T-cell (primary cell): ENCODE results near the gene BPIFA2. TPM values are rescaled to one million over a fixed set of nuclear protein-coding genes. Genes with fewer than 3 reads are reported as not detected.
A peak's percentile ranks its signal among the peaks of the same experiment; 100 is the strongest.
"Not testable (repeated sequence)": the region's sequence is repeated elsewhere in the genome, so short reads cannot be mapped to it uniquely, and the experiment has no call there.

Experiments
- ATAC-seq, 4 experiments: fragments of 200-7000 bp in 3 of 4; fragments of 150-1000 bp in 1 of 4; cut with Tn5 transposase; replicated peaks in 1 of 4; 1 replicate in 3 of 4; 2 replicates in 1 of 4; pipeline ENCODE4 v1.10.0; 2021; ENCODE audit warnings: moderate library complexity in 3 of 4, mild to moderate bottlenecking in 2 of 4, moderate number of reproducible peaks in 1 of 4
- CTCF ChIA-PET, 2 donors: fragments of 300-600 bp; sonication (Branson Sonifier 250); formaldehyde crosslinking; loops; one replicate each; lab custom pipeline; 2022; ENCODE audit warnings: antibody characterized with exemption in 2 of 2; lab: Charles Lee
- POLR2A ChIA-PET, 2 donors: fragments of 300-600 bp; sonication (Branson Sonifier 250); formaldehyde crosslinking; loops; one replicate each; lab custom pipeline; 2022; ENCODE audit warnings: antibody characterized with exemption in 2 of 2; lab: Charles Lee
- DNase-seq, 35 experiments: peaks; one replicate each; pipeline versions ENCODE4 v3.0.0 to v3.0.0-alpha.2; 2013 to 2023
- H3K27ac ChIP-seq: one replicate; pipeline ENCODE4 v1.5.1; 2013; ENCODE audit warnings: low read length
- H3K27me3 ChIP-seq, 2 experiments: replicated peaks in 1 of 2; 1 replicate in 1 of 2; 2 replicates in 1 of 2; pipeline versions ENCODE4 v1.6.1 to v1.7.0; 2013; ENCODE audit warnings: low read length in 1 of 2, mixed read lengths in 1 of 2; ENCODE audit not compliant: control insufficient read depth in 2 of 2, insufficient read depth in 2 of 2; ENCODE audit errors: extremely low read depth in 1 of 2
- H3K36me3 ChIP-seq, 2 donors: 1 replicate in 1 of 2; 2 replicates in 1 of 2; pipeline versions ENCODE4 v1.6.1 to v1.7.0; 2013; ENCODE audit warnings: low read length in 1 of 2; ENCODE audit not compliant: control insufficient read depth in 2 of 2, insufficient read depth in 1 of 2; ENCODE audit errors: extremely low read depth in 1 of 2
- H3K4me1 ChIP-seq, 2 experiments: 1 replicate in 1 of 2; 2 replicates in 1 of 2; pipeline versions ENCODE4 v1.6.1 to v1.7.0; 2013; ENCODE audit warnings: low read length in 2 of 2, mixed read lengths in 1 of 2; ENCODE audit not compliant: insufficient read depth in 2 of 2, control insufficient read depth in 1 of 2; ENCODE audit errors: extremely low read depth in 1 of 2
- H3K4me3 ChIP-seq, 2 donors: 1 replicate in 1 of 2; 2 replicates in 1 of 2; pipeline versions ENCODE4 v1.5.1 to v1.7.0; 2013; ENCODE audit warnings: mild to moderate bottlenecking in 2 of 2, low read length in 1 of 2, moderate library complexity in 1 of 2; ENCODE audit not compliant: control insufficient read depth in 1 of 2; ENCODE audit errors: extremely low read depth in 1 of 2
- H3K9me3 ChIP-seq: 2 replicates; pipeline ENCODE4 v1.7.0; 2013
- H3K27ac Mint-ChIP-seq, 2 donors: one replicate each; pipeline ENCODE4 v1.8.0; 2020 to 2021; ENCODE audit warnings: mild to moderate bottlenecking in 2 of 2, mixed read lengths in 2 of 2
- H3K27me3 Mint-ChIP-seq, 2 donors: one replicate each; pipeline ENCODE4 v1.8.0; 2021 to 2022; ENCODE audit warnings: mixed read lengths in 2 of 2
- H3K36me3 Mint-ChIP-seq: one replicate; pipeline ENCODE4 v1.8.0; 2021; ENCODE audit warnings: mixed read lengths
- H3K4me1 Mint-ChIP-seq, 3 donors: one replicate each; pipeline ENCODE4 v1.8.0; 2020 to 2022; ENCODE audit warnings: mixed read lengths in 3 of 3, mild to moderate bottlenecking in 1 of 3
- H3K4me3 Mint-ChIP-seq, 3 donors: one replicate each; pipeline ENCODE4 v1.8.0; 2020 to 2022; ENCODE audit warnings: mild to moderate bottlenecking in 3 of 3, mixed read lengths in 3 of 3, moderate library complexity in 3 of 3
- H3K9me3 Mint-ChIP-seq, 3 donors: one replicate each; pipeline ENCODE4 v1.8.0; 2020 to 2022; ENCODE audit warnings: mixed read lengths in 3 of 3
- WGBS: methylation state at CpG from one replicate; pipeline ENCODE4 v1.1.5; 2013; ENCODE audit warnings: missing lambda C conversion rate; ENCODE audit not compliant: insufficient coverage; 5-methylcytosine and 5-hydroxymethylcytosine counted together
- total RNA-seq, 35 experiments: library from RNA in 6 of 35; stranded (reverse) in 6 of 35; fragments of 120-200 nt in 1 of 35; gene quantifications; one replicate each; pipeline versions ENCODE4 v1.2.1 to v1.2.4 and lab custom pipeline; 2013 to 2026

The BPIFA2 gene, protein sequence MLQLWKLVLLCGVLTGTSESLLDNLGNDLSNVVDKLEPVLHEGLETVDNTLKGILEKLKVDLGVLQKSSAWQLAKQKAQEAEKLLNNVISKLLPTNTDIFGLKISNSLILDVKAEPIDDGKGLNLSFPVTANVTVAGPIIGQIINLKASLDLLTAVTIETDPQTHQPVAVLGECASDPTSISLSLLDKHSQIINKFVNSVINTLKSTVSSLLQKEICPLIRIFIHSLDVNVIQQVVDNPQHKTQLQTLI
- total RNA-seq (not detected), total RNA-seq (lab: John Stamatoyannopoulos, UW) (0 reads per million in 29 experiments)
- total RNA-seq (2013), result not detected

- Histone ChIP-seq H3K27me3 (peaks cover 0 to 28% of the 10 kb centered on the region in 2 experiments), H3K9me3 (no peaks in the 10 kb centered on the region), H3K36me3 (no peaks in the 10 kb centered on the region), H3K4me1 (no peaks in the 10 kb centered on the region), H3K4me3 (no peak within 1 kb of the TSS), H3K27ac (no peak within 1 kb of the TSS)
- Mint-ChIP-seq H3K27me3 (peaks cover 3 to 7% of the 10 kb centered on the region in 2 donors), H3K36me3 (peaks cover 7% of the 10 kb centered on the region), H3K27ac (no peak within 1 kb of the TSS), H3K4me1 (no peaks in the 10 kb centered on the region), H3K9me3 (peaks cover 4 to 20% (median 16%) of the 10 kb centered on the region in 3 donors), H3K4me3 (no peak within 1 kb of the TSS)
- POLR2A ChIA-PET, result no interaction called here
- CTCF ChIA-PET, result no interaction called here
- no peak for ATAC-seq
- DNase-seq, result no peak
- no CpG with 5 or more reads among the region's 8 CpGs for WGBS
These were observed at the start of gene BPIFA2 for GRCh38 chr20:33167859-33168258. TSS of gene BPIFA2 (plus strand) at chr20:33168159. CDS start at chr20:33169146, 987 bp downstream.

DNA sequence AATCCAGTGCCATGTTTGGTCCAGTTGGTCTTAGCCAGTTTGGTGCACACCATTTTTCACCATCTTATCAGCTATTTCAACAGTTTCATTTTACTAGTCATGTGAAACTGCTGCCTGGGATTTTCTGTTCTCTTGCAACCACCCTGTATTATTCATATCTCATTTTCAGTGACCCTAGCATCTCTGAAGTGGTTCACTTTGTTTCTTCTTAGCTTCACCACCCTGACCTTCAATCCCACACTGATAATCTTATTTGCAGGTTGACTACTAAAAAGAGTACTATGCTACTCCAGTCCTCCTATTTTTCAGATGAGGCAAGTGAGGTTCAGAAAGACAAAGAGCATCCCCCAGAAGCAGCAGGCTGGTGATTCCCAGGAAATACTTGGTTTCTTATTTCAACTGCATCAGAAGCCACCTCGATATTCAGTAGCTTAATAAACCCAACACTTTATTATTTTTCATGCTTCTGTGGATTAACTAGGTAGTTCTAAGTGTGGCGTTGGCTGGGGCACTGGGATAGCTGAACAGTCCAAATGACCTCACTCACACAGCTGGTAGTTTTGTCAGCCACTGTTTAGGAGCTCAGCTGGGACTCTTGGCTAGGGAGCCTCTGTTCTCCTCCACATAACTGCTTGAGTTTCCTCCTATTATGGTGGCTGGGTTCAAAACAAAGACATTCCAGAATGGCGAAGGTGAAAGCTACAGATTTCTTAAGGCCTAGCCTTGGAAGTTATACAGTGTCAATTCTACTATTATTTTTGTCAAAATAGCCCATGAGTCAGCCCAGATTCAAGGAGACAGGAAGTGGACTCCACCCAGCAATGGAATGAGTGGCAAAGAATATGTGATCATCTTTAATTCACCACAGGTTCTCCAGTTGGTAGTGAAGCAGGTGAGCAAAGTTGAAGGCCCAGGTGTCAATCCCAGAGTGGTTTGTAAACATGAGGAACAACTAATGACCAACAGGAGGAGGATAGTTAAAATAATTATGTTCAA is 47.9 kb upstream of the BPIFA2 start:
- H3K27me3 Mint-ChIP-seq, result peaks cover 10 to 19% of the 10 kb centered on the region in 2 donors
- ChIA-PET CTCF (interaction anchor here in 1 of 2 donors (0.8 kb wide), 1 partner anchor 1186 kb away, joined by 3 read pairs; no protein-coding TSS in a partner anchor), POLR2A (no interaction called here)
- Histone ChIP-seq H3K27me3 (peaks cover 0 to 9% of the 10 kb centered on the region in 2 experiments), H3K27ac (no peak overlapping the region), H3K4me3 (no peak overlapping the region), H3K36me3 (no peaks in the 10 kb centered on the region), H3K9me3 (no peaks in the 10 kb centered on the region), H3K4me1 (no peaks in the 10 kb centered on the region)
- peak in 2 of 4 experiments; percentile 36 to 40 for ATAC-seq
- no peaks in the 10 kb centered on the region for H3K9me3 Mint-ChIP-seq
- WGBS, result no CpG with 5 or more reads among the region's 3 CpGs
- H3K27ac Mint-ChIP-seq, result no peak overlapping the region
- peaks cover 0 to 5% (median 5%) of the 10 kb centered on the region in 3 donors for H3K4me1 Mint-ChIP-seq
- no peak for DNase-seq
- H3K36me3 Mint-ChIP-seq, result no peaks in the 10 kb centered on the region
- H3K4me3 Mint-ChIP-seq, result no peak overlapping the region

DNA sequence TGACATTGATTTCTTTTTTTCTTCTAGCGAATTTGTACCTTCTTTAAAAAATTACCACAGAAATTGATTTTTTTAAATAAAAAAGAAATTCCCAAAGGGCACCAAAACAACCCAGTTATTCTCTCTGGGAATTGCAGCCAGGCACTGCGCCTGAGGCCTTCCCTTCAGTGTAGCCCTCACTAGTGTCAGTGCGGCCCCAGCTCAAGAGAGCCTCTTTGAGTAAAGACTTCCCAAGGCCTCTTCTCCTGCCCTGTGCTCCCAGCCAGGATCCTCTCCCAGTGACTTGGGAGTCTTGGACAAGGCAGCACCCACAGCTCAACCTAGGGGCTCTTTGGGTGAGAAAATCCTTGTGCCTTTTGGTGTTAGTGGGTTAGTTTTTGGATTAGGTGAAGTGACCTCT is 47.0 kb upstream of the BPIFA2 start:
- no peaks in the 10 kb centered on the region for H3K9me3 Mint-ChIP-seq
- peaks cover 10 to 27% of the 10 kb centered on the region in 2 donors for H3K27me3 Mint-ChIP-seq
- H3K4me3 ChIP-seq, result no peak overlapping the region
- H3K4me3 Mint-ChIP-seq, result no peak overlapping the region
- no peaks in the 10 kb centered on the region for H3K4me1 ChIP-seq
- no peak for DNase-seq
- no peaks in the 10 kb centered on the region for H3K36me3 ChIP-seq
- H3K36me3 Mint-ChIP-seq, result no peaks in the 10 kb centered on the region
- POLR2A ChIA-PET, result no interaction called here
- CTCF ChIA-PET, result interaction anchor here in 1 of 2 donors (0.5 kb wide), 1 partner anchor 278 kb away, joined by 3 read pairs; no protein-coding TSS in a partner anchor
- no peak overlapping the region for H3K27ac ChIP-seq
- H3K27me3 ChIP-seq, result peaks cover 0 to 17% of the 10 kb centered on the region in 2 experiments
- peaks cover 0 to 5% (median 5%) of the 10 kb centered on the region in 3 donors for H3K4me1 Mint-ChIP-seq
- H3K9me3 ChIP-seq, result no peaks in the 10 kb centered on the region
- no peak overlapping the region for H3K27ac Mint-ChIP-seq
- WGBS, result 90% methylated on average over 2 of the region's 3 CpGs
- ATAC-seq, result no peak

- H3K4me1 Mint-ChIP-seq, H3K9me3 Mint-ChIP-seq, H3K36me3 ChIP-seq, H3K27ac ChIP-seq, H3K27ac Mint-ChIP-seq, H3K4me3 Mint-ChIP-seq, H3K4me3 ChIP-seq, H3K4me1 ChIP-seq, POLR2A ChIA-PET, DNase-seq, H3K9me3 ChIP-seq, CTCF ChIA-PET, H3K36me3 Mint-ChIP-seq, ATAC-seq: not testable (repeated sequence)
- 60% methylated on average over 1 of the region's 1 CpG for WGBS
- peaks cover 10 to 27% of the 10 kb centered on the region in 2 donors for H3K27me3 Mint-ChIP-seq
- H3K27me3 ChIP-seq, result peaks cover 0 to 21% of the 10 kb centered on the region in 2 experiments
These were observed 45.7 kb upstream of the BPIFA2 start for GRCh38 chr20:33122297-33122696.

DNA sequence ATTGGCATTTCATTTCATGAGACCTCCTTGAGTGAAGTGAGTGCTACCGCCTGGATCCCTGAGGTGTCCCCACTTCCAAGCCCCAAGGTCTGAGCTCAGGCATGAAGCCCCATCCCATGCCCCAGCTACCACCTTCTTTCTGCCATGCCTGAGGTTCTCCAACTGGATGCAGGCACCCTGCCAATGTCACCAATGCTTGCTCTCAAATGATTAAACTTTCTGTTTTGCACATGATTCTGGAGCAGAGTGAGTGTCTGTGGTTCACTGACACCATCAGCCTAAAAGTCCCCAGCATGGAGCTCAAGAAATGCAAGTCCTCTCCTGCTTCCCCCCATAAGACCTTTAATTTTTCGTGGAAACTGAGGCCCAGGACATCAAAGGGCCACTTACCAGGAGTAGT is 43.7 kb upstream of the BPIFA2 start:
- Mint-ChIP-seq H3K4me3 (no peak overlapping the region), H3K4me1 (peaks cover 0 to 5% (median 5%) of the 10 kb centered on the region in 3 donors), H3K9me3 (no peaks in the 10 kb centered on the region), H3K36me3 (no peaks in the 10 kb centered on the region), H3K27me3 (peaks cover 10 to 28% of the 10 kb centered on the region in 2 donors), H3K27ac (no peak overlapping the region)
- no peak for ATAC-seq
- Histone ChIP-seq H3K4me1 (no peaks in the 10 kb centered on the region), H3K36me3 (no peaks in the 10 kb centered on the region), H3K9me3 (no peaks in the 10 kb centered on the region), H3K27ac (no peak overlapping the region), H3K4me3 (no peak overlapping the region), H3K27me3 (peaks cover 2 to 23% of the 10 kb centered on the region in 2 experiments)
- CTCF ChIA-PET, result no interaction called here
- WGBS, result 58% methylated on average over 2 of the region's 2 CpGs
- POLR2A ChIA-PET, result no interaction called here
- no peak for DNase-seq

GRCh38 chr20:33124994-33125393 is 43.0 kb upstream of the BPIFA2 start:
- Mint-ChIP-seq H3K9me3 (no peaks in the 10 kb centered on the region), H3K36me3 (no peaks in the 10 kb centered on the region), H3K4me1 (peaks cover 0 to 5% (median 5%) of the 10 kb centered on the region in 3 donors), H3K27me3 (peaks cover 10 to 32% of the 10 kb centered on the region in 2 donors), H3K27ac (no peak overlapping the region), H3K4me3 (no peak overlapping the region)
- H3K4me3 ChIP-seq, result no peak overlapping the region
- ChIA-PET CTCF (no interaction called here), POLR2A (no interaction called here)
- no peaks in the 10 kb centered on the region for H3K4me1 ChIP-seq
- no peak overlapping the region for H3K27ac ChIP-seq
- DNase-seq (no peak), ATAC-seq (no peak)
- no peaks in the 10 kb centered on the region for H3K36me3 ChIP-seq
- 65% methylated on average over 5 of the region's 6 CpGs for WGBS
- H3K27me3 ChIP-seq, result peaks cover 2 to 23% of the 10 kb centered on the region in 2 experiments
- no peaks in the 10 kb centered on the region for H3K9me3 ChIP-seq
